Activated T-helper 9 cell treated with anti-CD3 and anti-CD28 coated beads, Interleukin-2, amount 50 U/mL, for 16 hours (primary cell): ENCODE data around the gene BCOR.
A peak's percentile ranks its signal among the peaks of the same experiment; 100 is the strongest.

ENCODE experiments used
- DNase-seq: peaks from one replicate; pipeline ENCODE4 v3.0.0-alpha.2; 2020; ENCODE audit warnings: low read depth

Gene BCOR

GRCh38 chrX:40098264-40099054 lies 701 bp upstream of the BCOR start:
- DNase-seq: no peak

GRCh38 chrX:40097141-40097503 lies 636 bp downstream of the BCOR start:
- DNase-seq: no peak

GRCh38 chrX:40096395-40097091 lies 1.2 kb downstream of the BCOR start:
- DNase-seq: peak; percentile 70

GRCh38 chrX:40095583-40096394 lies 2.0 kb downstream of the BCOR start:
- no peak for DNase-seq

- DNase-seq: no peak
Observed at GRCh38 chrX:40094900-40095582, 2.7 kb downstream of the BCOR start.

- DNase-seq: no peak
Observed at GRCh38 chrX:40094041-40094899, 3.5 kb downstream of the BCOR start.

GRCh38 chrX:40093586-40093985 lies 4.2 kb downstream of the BCOR start:
- no peak for DNase-seq

GRCh38 chrX:40092808-40093435 lies 4.8 kb downstream of the BCOR start:
- DNase-seq: no peak

- DNase-seq: no peak
Observed at GRCh38 chrX:40091691-40092421, 5.9 kb downstream of the BCOR start.

- DNase-seq: no peak
Observed at GRCh38 chrX:40090961-40091360, 6.8 kb downstream of the BCOR start.

GRCh38 chrX:40090050-40090804 lies 7.5 kb downstream of the BCOR start:
- DNase-seq: no peak

- DNase-seq: no peak
Observed at GRCh38 chrX:40088803-40089540, 8.8 kb downstream of the BCOR start.

- DNase-seq: no peak
Observed at GRCh38 chrX:40088299-40088625, 9.5 kb downstream of the BCOR start.

- no peak for DNase-seq
Observed at GRCh38 chrX:40087425-40088298, 10.1 kb downstream of the BCOR start.

- no peak for DNase-seq
Observed at GRCh38 chrX:40086569-40087335, 11.0 kb downstream of the BCOR start.

- no peak for DNase-seq
Observed at GRCh38 chrX:40085714-40086113, 12.0 kb downstream of the BCOR start.

GRCh38 chrX:40085102-40085551 lies 12.6 kb downstream of the BCOR start:
- DNase-seq: no peak
